ENCODE results near the gene MTPN. TPM values are rescaled to one million over a fixed set of nuclear protein-coding genes. Genes with fewer than 3 reads are reported as not detected.

MTPN gene
- total RNA-seq, 4 donors from 2014 or later = 59.6 to 83.3 (median 71.2) TPM

GRCh38 chr7:135966341-135967043 lies 10.7 kb downstream of the MTPN start:
- intact Hi-C loops (cut with DNase I; ENCODE audit: low total_unique reads) = no loop called here
- 83 to 86% methylated on average over 9 of the region's 9 CpGs for WGBS, 2 donors
- TF ChIP-seq POLR2A (IDR thresholded peaks at IDR 0.05) (no peak), CTCF (IDR thresholded peaks at IDR 0.05) (no peak)

GRCh38 chr7:135965602-135966001 lies 11.6 kb downstream of the MTPN start:
- WGBS, 2 donors = 83 to 93% methylated on average over 1 of the region's 1 CpG
- H3K4me3 ChIP-seq (ENCODE audit: low read depth, poor library complexity, severe bottlenecking) = no peak overlapping the region
- TF ChIP-seq CTCF (IDR thresholded peaks at IDR 0.05) = no peak
- no peak for TF ChIP-seq POLR2A (IDR thresholded peaks at IDR 0.05)
- intact Hi-C loops (cut with DNase I; ENCODE audit: low total_unique reads) = no loop called here
- no peak for DNase-seq (ENCODE audit: low spot score in 2 of 2)

More at GRCh38 chr7:135966341-135967043, 10.7 kb downstream of the MTPN start:
- DNase-seq (ENCODE audit: low spot score in 2 of 2) = no peak
- no peak overlapping the region for H3K4me3 ChIP-seq (ENCODE audit: low read depth, poor library complexity, severe bottlenecking)

GRCh38 chr7:135964791-135965190 lies 12.4 kb downstream of the MTPN start:
- TF ChIP-seq POLR2A (IDR thresholded peaks at IDR 0.05) = no peak
- no peak for TF ChIP-seq CTCF (IDR thresholded peaks at IDR 0.05)
- intact Hi-C loops (cut with DNase I; ENCODE audit: low total_unique reads) = no loop called here
- DNase-seq (ENCODE audit: low spot score in 2 of 2) = no peak
- no peak overlapping the region for H3K4me3 ChIP-seq (ENCODE audit: low read depth, poor library complexity, severe bottlenecking)
- WGBS, 2 donors = 89 to 97% methylated on average over 1 of the region's 1 CpG

- H3K4me3 ChIP-seq (ENCODE audit: low read depth, poor library complexity, severe bottlenecking) = no peak overlapping the region
- no peak for DNase-seq (ENCODE audit: low spot score in 2 of 2)
- TF ChIP-seq CTCF (IDR thresholded peaks at IDR 0.05) = no peak
- TF ChIP-seq POLR2A (IDR thresholded peaks at IDR 0.05) = no peak
- intact Hi-C loops (cut with DNase I; ENCODE audit: low total_unique reads) = no loop called here
- 13 to 18% methylated on average over 2 of the region's 2 CpGs for WGBS, 2 donors
Observed at GRCh38 chr7:135964274-135964673, 12.9 kb downstream of the MTPN start.

- intact Hi-C loops (cut with DNase I; ENCODE audit: low total_unique reads) = no loop called here
- H3K4me3 ChIP-seq (ENCODE audit: low read depth, poor library complexity, severe bottlenecking) = no peak overlapping the region
- 88 to 93% methylated on average over 4 of the region's 4 CpGs for whole genome bisulfite sequencing, 2 donors
- no peak for TF ChIP-seq CTCF (IDR thresholded peaks at IDR 0.05)
- TF ChIP-seq POLR2A (IDR thresholded peaks at IDR 0.05) = no peak
- no peak for DNase-seq (ENCODE audit: low spot score in 2 of 2)
Observed at GRCh38 chr7:135962802-135963201, 14.4 kb downstream of the MTPN start.

All from lower leg skin (tissue), 4 donors.